Measurements from ENCODE around the gene H1-8.

The H1-8 gene

DNA sequence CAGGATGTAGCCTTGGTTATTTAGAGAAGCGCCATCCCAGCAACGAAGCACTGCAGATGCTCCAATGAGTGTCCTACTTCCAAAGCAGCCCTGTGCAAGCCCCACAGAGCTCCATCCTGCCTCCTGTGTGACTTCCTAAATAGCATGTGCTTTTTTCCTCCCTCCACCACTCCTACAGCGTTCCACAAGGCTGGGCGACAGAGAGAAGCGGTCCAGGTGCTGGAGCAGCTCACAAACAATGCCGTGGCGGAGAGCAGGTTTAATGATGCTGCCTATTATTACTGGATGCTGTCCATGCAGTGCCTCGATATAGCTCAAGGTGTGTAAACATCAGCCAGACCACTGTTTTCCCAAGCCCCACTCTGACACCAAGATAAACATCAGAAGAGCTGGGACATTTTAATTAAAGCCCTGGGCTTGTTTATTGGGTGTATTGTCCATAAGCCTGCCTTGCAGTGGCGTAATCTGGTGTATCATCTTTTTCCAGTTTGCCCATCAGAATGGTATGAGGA is 36.7 kb upstream of the H1-8 start:
- TF ChIP-seq YY1 (IDR thresholded peaks at IDR 0.05; ENCODE audit: low read depth) = no peak
- TF ChIP-seq EGR1 (IDR thresholded peaks at IDR 0.05) = no peak

DNA sequence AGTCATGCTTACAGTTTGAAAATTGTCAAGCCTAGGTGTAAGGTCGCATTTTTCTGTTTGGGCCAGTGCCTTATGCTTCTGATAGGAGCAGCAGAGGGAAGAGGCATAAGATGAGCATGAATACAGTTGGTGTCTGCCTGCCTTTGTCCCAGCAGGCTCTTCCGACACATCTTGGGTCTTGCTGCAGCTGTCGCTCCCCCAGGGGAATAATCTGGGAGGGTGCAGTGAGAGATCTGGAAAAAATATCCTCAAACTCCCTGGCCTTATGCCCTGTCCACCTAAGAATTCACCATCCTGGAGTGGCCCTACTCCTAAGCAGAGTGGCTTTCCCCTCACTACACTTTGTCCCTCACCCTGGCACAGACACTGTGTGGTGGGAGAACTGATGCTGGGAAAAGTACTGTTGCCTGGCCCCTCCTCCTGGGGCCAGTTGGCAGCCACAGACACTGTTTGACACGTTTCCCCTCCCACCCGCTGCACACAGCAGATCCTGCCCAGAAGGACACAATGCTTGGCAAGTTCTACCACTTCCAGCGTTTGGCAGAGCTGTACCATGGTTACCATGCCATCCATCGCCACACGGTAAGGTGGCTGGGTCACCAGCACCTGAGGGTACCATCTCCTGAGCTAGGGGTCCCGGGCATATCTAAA is 35.7 kb upstream of the H1-8 start:
- TF ChIP-seq CREB1 (IDR thresholded peaks at IDR 0.05; ENCODE audit: low read depth) (no peak), ZBTB7A (IDR thresholded peaks at IDR 0.05; ENCODE audit: low read depth) (no peak), NFIC (IDR thresholded peaks at IDR 0.05) (no peak), RAD21 (IDR thresholded peaks at IDR 0.05; ENCODE audit: low read depth) (no peak), CEBPB (IDR thresholded peaks at IDR 0.05) (no peak), YY1 (IDR thresholded peaks at IDR 0.05; ENCODE audit: low read depth) (no peak), TAF1 (IDR thresholded peaks at IDR 0.05; ENCODE audit: low read depth) (no peak), EP300 (IDR thresholded peaks at IDR 0.05; ENCODE audit: borderline replicate concordance) (no peak), EGR1 (IDR thresholded peaks at IDR 0.05) (no peak), FOXM1 (IDR thresholded peaks at IDR 0.05; ENCODE audit: borderline replicate concordance, low read depth) (no peak), TCF12 (IDR thresholded peaks at IDR 0.05; ENCODE audit: low read depth) (no peak)
- TF ChIP-seq, protein P1, sequence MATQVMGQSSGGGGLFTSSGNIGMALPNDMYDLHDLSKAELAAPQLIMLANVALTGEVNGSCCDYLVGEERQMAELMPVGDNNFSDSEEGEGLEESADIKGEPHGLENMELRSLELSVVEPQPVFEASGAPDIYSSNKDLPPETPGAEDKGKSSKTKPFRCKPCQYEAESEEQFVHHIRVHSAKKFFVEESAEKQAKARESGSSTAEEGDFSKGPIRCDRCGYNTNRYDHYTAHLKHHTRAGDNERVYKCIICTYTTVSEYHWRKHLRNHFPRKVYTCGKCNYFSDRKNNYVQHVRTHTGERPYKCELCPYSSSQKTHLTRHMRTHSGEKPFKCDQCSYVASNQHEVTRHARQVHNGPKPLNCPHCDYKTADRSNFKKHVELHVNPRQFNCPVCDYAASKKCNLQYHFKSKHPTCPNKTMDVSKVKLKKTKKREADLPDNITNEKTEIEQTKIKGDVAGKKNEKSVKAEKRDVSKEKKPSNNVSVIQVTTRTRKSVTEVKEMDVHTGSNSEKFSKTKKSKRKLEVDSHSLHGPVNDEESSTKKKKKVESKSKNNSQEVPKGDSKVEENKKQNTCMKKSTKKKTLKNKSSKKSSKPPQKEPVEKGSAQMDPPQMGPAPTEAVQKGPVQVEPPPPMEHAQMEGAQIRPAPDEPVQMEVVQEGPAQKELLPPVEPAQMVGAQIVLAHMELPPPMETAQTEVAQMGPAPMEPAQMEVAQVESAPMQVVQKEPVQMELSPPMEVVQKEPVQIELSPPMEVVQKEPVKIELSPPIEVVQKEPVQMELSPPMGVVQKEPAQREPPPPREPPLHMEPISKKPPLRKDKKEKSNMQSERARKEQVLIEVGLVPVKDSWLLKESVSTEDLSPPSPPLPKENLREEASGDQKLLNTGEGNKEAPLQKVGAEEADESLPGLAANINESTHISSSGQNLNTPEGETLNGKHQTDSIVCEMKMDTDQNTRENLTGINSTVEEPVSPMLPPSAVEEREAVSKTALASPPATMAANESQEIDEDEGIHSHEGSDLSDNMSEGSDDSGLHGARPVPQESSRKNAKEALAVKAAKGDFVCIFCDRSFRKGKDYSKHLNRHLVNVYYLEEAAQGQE (IDR thresholded peaks at IDR 0.05; ENCODE audit: low read depth) = no peak
- TF ChIP-seq, protein P2, sequence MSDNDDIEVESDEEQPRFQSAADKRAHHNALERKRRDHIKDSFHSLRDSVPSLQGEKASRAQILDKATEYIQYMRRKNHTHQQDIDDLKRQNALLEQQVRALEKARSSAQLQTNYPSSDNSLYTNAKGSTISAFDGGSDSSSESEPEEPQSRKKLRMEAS (IDR thresholded peaks at IDR 0.05) = no peak

DNA sequence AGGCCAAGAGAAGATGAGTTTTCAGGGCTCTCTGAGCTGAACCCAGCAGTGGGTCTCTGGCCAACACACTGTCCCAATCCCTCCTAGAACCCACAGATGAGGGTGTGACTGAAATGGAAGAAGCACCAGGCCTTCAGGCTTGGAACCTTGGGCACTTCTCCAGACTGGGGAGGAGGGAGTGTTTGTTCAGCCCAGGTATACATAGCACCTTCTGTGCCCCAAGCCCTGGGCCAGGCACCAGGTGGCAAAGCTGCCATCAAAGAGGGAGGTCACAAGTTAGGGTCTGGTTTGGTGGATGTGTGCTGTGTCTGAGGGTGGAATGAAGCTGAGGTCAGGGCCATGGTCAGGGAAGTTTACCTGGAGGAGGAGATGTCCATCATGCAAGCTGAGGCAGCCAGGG is 30.4 kb upstream of the H1-8 start:
- TF ChIP-seq, protein P3, sequence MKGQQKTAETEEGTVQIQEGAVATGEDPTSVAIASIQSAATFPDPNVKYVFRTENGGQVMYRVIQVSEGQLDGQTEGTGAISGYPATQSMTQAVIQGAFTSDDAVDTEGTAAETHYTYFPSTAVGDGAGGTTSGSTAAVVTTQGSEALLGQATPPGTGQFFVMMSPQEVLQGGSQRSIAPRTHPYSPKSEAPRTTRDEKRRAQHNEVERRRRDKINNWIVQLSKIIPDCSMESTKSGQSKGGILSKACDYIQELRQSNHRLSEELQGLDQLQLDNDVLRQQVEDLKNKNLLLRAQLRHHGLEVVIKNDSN (IDR thresholded peaks at IDR 0.05) = no peak
- TF ChIP-seq FOXM1 (IDR thresholded peaks at IDR 0.05; ENCODE audit: borderline replicate concordance, low read depth) = no peak
- no peak for TF ChIP-seq ZBTB7A (IDR thresholded peaks at IDR 0.05; ENCODE audit: low read depth)
- no peak for TF ChIP-seq TCF12 (IDR thresholded peaks at IDR 0.05; ENCODE audit: low read depth)
- no peak for TF ChIP-seq EP300 (IDR thresholded peaks at IDR 0.05; ENCODE audit: borderline replicate concordance)
- no peak for TF ChIP-seq TEAD4 (IDR thresholded peaks at IDR 0.05)
- no peak for TF ChIP-seq RAD21 (IDR thresholded peaks at IDR 0.05; ENCODE audit: low read depth)
- TF ChIP-seq, protein P1 (IDR thresholded peaks at IDR 0.05; ENCODE audit: low read depth) = no peak
- TF ChIP-seq TAF1 (IDR thresholded peaks at IDR 0.05; ENCODE audit: low read depth) = no peak
- no peak for TF ChIP-seq NFIC (IDR thresholded peaks at IDR 0.05)
- TF ChIP-seq CREB1 (IDR thresholded peaks at IDR 0.05; ENCODE audit: low read depth) = no peak
- TF ChIP-seq, protein P2 (IDR thresholded peaks at IDR 0.05) = no peak
- TF ChIP-seq EGR1 (IDR thresholded peaks at IDR 0.05) = no peak

DNA sequence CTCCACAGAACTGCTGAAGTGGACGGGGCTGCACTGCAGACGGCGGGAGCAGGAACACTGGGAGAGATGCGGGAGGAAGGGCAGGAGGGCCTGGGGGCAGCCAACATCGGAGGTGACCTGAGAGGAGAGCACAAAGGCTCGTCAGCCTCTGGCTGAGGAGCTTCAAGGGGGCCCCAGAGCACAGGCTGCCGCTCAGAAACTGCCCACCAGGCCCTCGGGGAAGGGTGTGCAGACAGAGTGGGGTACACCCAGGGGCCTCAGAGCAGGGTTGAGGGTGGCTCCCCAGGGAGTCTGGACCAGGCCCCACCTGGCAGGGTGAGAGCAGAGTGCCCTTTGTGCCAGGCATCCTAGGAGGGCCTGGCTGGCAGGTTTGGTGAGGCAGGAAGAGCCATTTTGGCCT is 29.3 kb upstream of the H1-8 start:
- TF ChIP-seq, protein P2 (IDR thresholded peaks at IDR 0.05) = no peak
- no peak for TF ChIP-seq FOXM1 (IDR thresholded peaks at IDR 0.05; ENCODE audit: borderline replicate concordance, low read depth)
- TF ChIP-seq EP300 (IDR thresholded peaks at IDR 0.05; ENCODE audit: borderline replicate concordance) = no peak
- no peak for TF ChIP-seq NFIC (IDR thresholded peaks at IDR 0.05)
- TF ChIP-seq YY1 (IDR thresholded peaks at IDR 0.05; ENCODE audit: low read depth) = no peak

DNA sequence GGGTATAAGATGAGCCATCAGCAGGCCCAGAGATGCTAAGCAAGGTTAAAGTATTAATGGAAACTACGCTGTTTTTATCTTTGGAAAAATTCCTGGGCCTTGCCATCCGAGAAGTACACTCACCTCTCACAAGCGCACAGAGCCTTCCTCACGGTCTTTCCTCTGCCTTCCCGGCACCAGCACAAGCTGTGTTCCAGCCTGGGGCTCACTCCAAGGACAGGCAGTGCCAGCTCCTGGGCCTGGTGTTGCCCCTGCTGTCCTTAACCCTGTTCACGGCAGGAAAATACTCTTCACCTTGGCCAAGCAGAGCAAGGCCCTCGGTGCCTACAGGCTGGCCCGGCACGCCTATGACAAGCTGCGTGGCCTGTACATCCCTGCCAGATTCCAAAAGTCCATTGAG is 28.9 kb upstream of the H1-8 start:
- no peak for TF ChIP-seq EP300 (IDR thresholded peaks at IDR 0.05; ENCODE audit: borderline replicate concordance)
- TF ChIP-seq CEBPB (IDR thresholded peaks at IDR 0.05) = no peak
- TF ChIP-seq RAD21 (IDR thresholded peaks at IDR 0.05; ENCODE audit: low read depth) = no peak
- TF ChIP-seq EGR1 (IDR thresholded peaks at IDR 0.05) = no peak
- TF ChIP-seq NFIC (IDR thresholded peaks at IDR 0.05) = no peak
- TF ChIP-seq YY1 (IDR thresholded peaks at IDR 0.05; ENCODE audit: low read depth) = no peak
- no peak for TF ChIP-seq TCF12 (IDR thresholded peaks at IDR 0.05; ENCODE audit: low read depth)
- TF ChIP-seq TEAD4 (IDR thresholded peaks at IDR 0.05) = no peak
- no peak for TF ChIP-seq CREB1 (IDR thresholded peaks at IDR 0.05; ENCODE audit: low read depth)

DNA sequence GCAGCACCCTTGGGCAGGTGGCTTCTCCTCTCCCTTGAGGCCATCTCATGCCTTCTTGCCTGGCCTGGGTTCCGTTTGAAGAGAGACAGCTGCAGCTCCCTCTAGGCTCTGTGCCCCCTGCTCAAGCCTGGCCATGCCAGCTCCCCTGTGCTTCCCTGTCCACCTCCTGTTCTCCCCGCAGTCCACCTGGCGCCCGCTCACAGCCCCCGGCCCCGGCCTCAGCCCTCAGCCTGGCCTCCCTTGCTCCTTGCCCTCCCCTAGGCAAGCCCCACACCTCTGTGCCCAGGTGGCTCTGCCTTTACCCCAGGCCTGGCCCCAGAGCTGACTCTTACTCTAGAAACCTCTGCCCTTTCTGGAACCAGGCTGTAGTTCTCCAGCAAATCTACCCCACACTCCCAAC is 28.4 kb upstream of the H1-8 start:
- TF ChIP-seq CEBPB (IDR thresholded peaks at IDR 0.05) (no peak), TEAD4 (IDR thresholded peaks at IDR 0.05) (no peak), YY1 (IDR thresholded peaks at IDR 0.05; ENCODE audit: low read depth) (no peak), CREB1 (IDR thresholded peaks at IDR 0.05; ENCODE audit: low read depth) (no peak)

Measured in Ishikawa (cell line).